GM12878 (cell line): ENCODE measurements around the gene CTCFL. TPM values are rescaled to one million over a fixed set of nuclear protein-coding genes. Genes with fewer than 3 reads are reported as not detected.
A peak's percentile ranks its signal among the peaks of the same experiment; 100 is the strongest.

Source experiments
- ATAC-seq: fragments of 200-7000 bp; cut with Tn5 transposase; 3 replicates; pipeline ENCODE4 v1.9.1; 2020; ENCODE audit warnings: mild to moderate bottlenecking, moderate library complexity
- BruUV-seq: library from RNA; stranded (reverse); fragments of 400-500 nt; replicated peaks from 2 replicates; lab custom pipeline; 2021; lab: Mats Ljungman, UMichigan
- CTCF ChIA-PET: fragments of 300-600 bp; sonication (Branson Sonifier 250); formaldehyde crosslinking; extraction: SDS; loops from one replicate; lab custom pipeline; 2021; ENCODE audit warnings: inconsistent platforms; lab: Yijun Ruan, JAX
- POLR2A ChIA-PET: fragments of 350-600 bp; formaldehyde crosslinking; extraction: SDS; loops from one replicate; lab custom pipeline; 2021; ENCODE audit warnings: inconsistent platforms; lab: Charles Lee
- RAD21 ChIA-PET: fragments of 300-600 bp; sonication (Branson Sonifier 250); formaldehyde crosslinking; loops from one replicate; lab custom pipeline; 2023; ENCODE audit warnings: antibody characterized with exemption; ENCODE audit not compliant: unreplicated experiment; lab: Charles Lee
- SMC1A ChIA-PET: fragments of 300-600 bp; sonication (Branson Sonifier 250); formaldehyde crosslinking; loops from one replicate; lab custom pipeline; 2023; ENCODE audit not compliant: unreplicated experiment, uncharacterized antibody; lab: Charles Lee
- DNase-seq: peaks from one replicate; pipeline ENCODE4 v3.0.0-alpha.2; 2011; ENCODE audit warnings: low read depth, low spot score
- FAIRE-seq: peaks from 3 replicates; lab custom pipeline; 2011; peaks lifted over from hg19 to GRCh38; lab: Jason Lieb, UNC
- H2AFZ ChIP-seq: 2 replicates; pipeline ENCODE4 v1.6.0; 2011; ENCODE audit warnings: low read depth, low read length, control low read depth; ENCODE audit not compliant: control insufficient read depth
- H3K27ac ChIP-seq: 2 replicates; pipeline ENCODE4 v1.5.1; 2011; ENCODE audit warnings: control low read depth; ENCODE audit not compliant: control insufficient read depth, insufficient read depth
- H3K27me3 ChIP-seq, 2 experiments: replicated peaks in 1 of 2; 2 replicates each; pipeline versions ENCODE4 v1.6.0 to v1.6.1; 2011; ENCODE audit warnings: low read length in 1 of 2; ENCODE audit not compliant: control insufficient read depth in 2 of 2, insufficient read depth in 2 of 2
- H3K36me3 ChIP-seq, 2 experiments: 2 replicates each; pipeline ENCODE4 v1.5.1; 2011; ENCODE audit warnings: low read length in 1 of 2; ENCODE audit not compliant: control insufficient read depth in 2 of 2, insufficient read depth in 2 of 2
- H3K4me1 ChIP-seq: 2 replicates; pipeline ENCODE4 v1.6.1; 2011; ENCODE audit warnings: mild to moderate bottlenecking, low read length, moderate library complexity, mixed read lengths; ENCODE audit not compliant: control insufficient read depth, insufficient read depth
- H3K4me2 ChIP-seq: 2 replicates; pipeline ENCODE4 v1.6.0; 2011; ENCODE audit warnings: control low read depth; ENCODE audit not compliant: control insufficient read depth, insufficient read depth
- H3K4me3 ChIP-seq: fragments of 200-600 bp; sonication (generic); 2 replicates; pipeline ENCODE4 v1.5.1; 2016
- H3K79me2 ChIP-seq: 2 replicates; pipeline ENCODE4 v1.6.0; 2011; ENCODE audit warnings: low read length; ENCODE audit not compliant: control insufficient read depth, insufficient read depth
- H3K9ac ChIP-seq: 2 replicates; pipeline ENCODE4 v1.8.0; 2011; ENCODE audit warnings: low read length, control low read depth, mixed read lengths; ENCODE audit not compliant: control insufficient read depth, insufficient read depth
- H3K9me3 ChIP-seq: replicated peaks from 3 replicates; pipeline ENCODE4 v1.5.1; 2011; ENCODE audit warnings: mild to moderate bottlenecking, low read length; ENCODE audit not compliant: control insufficient read depth, insufficient read depth
- H4K20me1 ChIP-seq: 2 replicates; pipeline ENCODE4 v1.6.0; 2011; ENCODE audit not compliant: control insufficient read depth, insufficient read depth
- E4F1 ChIP-seq: fragments of 450-650 bp; IDR thresholded peaks from 2 replicates; pipeline ENCODE4 v1.6.1; 2018; ENCODE audit warnings: borderline replicate concordance, mild to moderate bottlenecking; ENCODE audit not compliant: partially characterized antibody
- MLLT1 ChIP-seq: fragments of 450-650 bp; IDR thresholded peaks from 2 replicates; pipeline ENCODE4 v1.6.1; 2016; ENCODE audit warnings: mild to moderate bottlenecking
- SKIL ChIP-seq: fragments of 450-650 bp; IDR thresholded peaks from 2 replicates; pipeline ENCODE4 v1.6.1; 2017; ENCODE audit warnings: mild to moderate bottlenecking, low read depth, inconsistent platforms; ENCODE audit not compliant: poor library complexity, severe bottlenecking
- STAT1 ChIP-seq: fragments of 450-650 bp; conservative IDR thresholded peaks from 2 replicates; pipeline ENCODE4 v1.6.1; 2014; ENCODE audit warnings: antibody characterized with exemption, mild to moderate bottlenecking
- USF1 ChIP-seq: IDR thresholded peaks from 2 replicates; pipeline ENCODE4 v1.6.1; 2011; ENCODE audit warnings: borderline replicate concordance, low read depth, mild to moderate bottlenecking, moderate library complexity, mixed read lengths, low read length; ENCODE audit not compliant: insufficient read depth; ENCODE audit errors: extremely low read length
- ZBTB11 ChIP-seq: fragments of 450-650 bp; formaldehyde crosslinking; IDR thresholded peaks from 2 replicates; pipeline ENCODE4 v1.5.0; 2022; ENCODE audit warnings: mild to moderate bottlenecking, missing genetic modification characterization
- WGBS: methylation state at CpG from one replicate; pipeline ENCODE4 v1.1.6; 2016; ENCODE audit warnings: low lambda C conversion rate; ENCODE audit not compliant: insufficient replicate concordance, insufficient coverage; ENCODE audit errors: missing lambda C conversion rate; 5-methylcytosine and 5-hydroxymethylcytosine counted together
- in situ Hi-C: fragments of 300-500 bp; cut with MboI; formaldehyde crosslinking; loops from 9 replicates; pipeline ENCODE4 v1.14.3; 2018; ENCODE audit warnings: mixed read lengths
- intact Hi-C: fragments of 100-400 bp; cut with micrococcal nuclease; formaldehyde crosslinking; loops from one replicate; pipeline ENCODE4 v1.14.2; 2022; ENCODE audit not compliant: unreplicated experiment
- polyA plus RNA-seq, 11 experiments: library from polyadenylated mRNA; depleted of rRNA in 4 of 11; unstranded in 6 of 11; stranded (reverse) in 5 of 11; fragments of >200 nt; fragmentation: Nextera tagmentation in 4 of 11; fragmentation: Illumina TruSeq in 1 of 11; extraction: Ambion mirVana in 4 of 11; extraction: Trizol in 1 of 11; gene quantifications; 1 replicate in 1 of 11; 2 replicates in 10 of 11; pipeline versions ENCODE4 v1.2.1 to v1.2.3, GENCODE V29; 2011 to 2016; ENCODE audit warnings: inconsistent platforms in 2 of 11, missing spikeins in 2 of 11, low read depth in 1 of 11
- total RNA-seq, 4 experiments: library from RNA; depleted of rRNA in 3 of 4; stranded (reverse); fragments of >200 nt in 3 of 4; fragmentation: Illumina TruSeq in 1 of 4; extraction: Trizol in 1 of 4; gene quantifications; 2 replicates each; pipeline versions ENCODE4 v1.2.1 to v1.2.3, GENCODE V29; 2013 to 2021

The CTCFL gene
- total and polyA plus RNA-seq, 10 of the 15 experiments (the other 5 are each of a cell fraction or from before 2014, with no cell fraction given), result 0.06 to 0.20 (median 0.11) TPM; not detected in 4

- H3K9ac ChIP-seq, result no peak overlapping the region
- no peak for FAIRE-seq
- no peak for DNase-seq
- no peak overlapping the region for H3K4me2 ChIP-seq
- H3K27ac ChIP-seq, result no peak overlapping the region
- ChIA-PET RAD21 (interaction anchor here (1.0 to 2.6 kb wide), 13 partner anchors 10 to 112 kb away, joined by 3 to 13 read pairs (median 5); no protein-coding TSS in a partner anchor), POLR2A (interaction anchor here (0.8 to 2.6 kb wide), 8 partner anchors 11 to 103 kb away, joined by 3 to 12 read pairs (median 4); no protein-coding TSS in a partner anchor), SMC1A (interaction anchor here (0.7 to 2.8 kb wide), 18 partner anchors 8 to 240 kb away, joined by 3 to 48 read pairs (median 5); partner anchors contain the start of gene RBM38)
- no peak overlapping the region; the same call in 1 of the 2 replicates for H2AFZ ChIP-seq
- H4K20me1 ChIP-seq, result no peaks in the 10 kb centered on the region
- no peak overlapping the region for H3K4me3 ChIP-seq
- in situ Hi-C loops, result no loop called here
- intact Hi-C loops, result no loop called here
- no peaks in the 10 kb centered on the region; the same call in 2 of the 3 replicates for H3K9me3 ChIP-seq
- H3K36me3 ChIP-seq, result no peaks in the 10 kb centered on the region
- TF ChIP-seq E4F1, result no peak
- TF ChIP-seq STAT1, result no peak
- no peak for TF ChIP-seq SKIL
- no peak for TF ChIP-seq ZBTB11
- TF ChIP-seq MLLT1, result 0 out of 2 replicates have a peak, but pooled peaks have one; percentile 22
- TF ChIP-seq USF1, result peak; percentile 32
- TF ChIP-seq, all 136 proteins: peak for 2
- BruUV-seq, result no TSS peak
- no peaks in the 10 kb centered on the region for H3K79me2 ChIP-seq
- no peak for ATAC-seq
- H3K4me1 ChIP-seq, result no peaks in the 10 kb centered on the region
- CTCF ChIA-PET, result interaction anchor here (0.8 to 3.0 kb wide), 13 partner anchors 10 to 114 kb away, joined by 3 to 36 read pairs (median 5); partner anchors contain the start of gene RBM38
- H3K27me3 ChIP-seq, result peaks cover 0 to 2% of the 10 kb centered on the region in 2 experiments; a peak in 1 of 4 replicates
- WGBS, result 71% methylated on average over 10 of the region's 10 CpGs
Observed at GRCh38 chr20:57493091-57493615, 31.8 kb downstream of the CTCFL start.
